PFSK-1 (cell line): ENCODE data around the gene KCNIP1.

Source experiments
- FOXP2 ChIP-seq: optimal IDR thresholded peaks from 2 replicates; pipeline ENCODE3; 2011; ENCODE audit warnings: borderline replicate concordance, control low read depth, inconsistent platforms; ENCODE audit not compliant: insufficient read depth; ENCODE audit errors: extremely low read length, extremely low read depth
- POLR2AphosphoS5 ChIP-seq: IDR thresholded peaks from 2 replicates; pipeline ENCODE4 v1.6.1; 2012; ENCODE audit warnings: low read depth, mild to moderate bottlenecking, control low read depth, low read length, moderate library complexity
- REST ChIP-seq, 2 experiments: IDR thresholded peaks; 2 replicates each; pipeline versions ENCODE4 v1.6.1 to v1.8.0; 2011 to 2012; ENCODE audit warnings: low read depth in 2 of 2, low read length in 2 of 2, control low read depth in 1 of 2, inconsistent platforms in 1 of 2, mild to moderate bottlenecking in 1 of 2, moderate library complexity in 1 of 2; ENCODE audit not compliant: insufficient read depth in 1 of 2
- SIN3A ChIP-seq: IDR thresholded peaks from 2 replicates; pipeline ENCODE4 v1.6.1; 2012; ENCODE audit warnings: mild to moderate bottlenecking, low read length, moderate library complexity, borderline replicate concordance; ENCODE audit not compliant: insufficient read depth
- TAF1 ChIP-seq: IDR thresholded peaks from 2 replicates; pipeline ENCODE4 v1.6.1; 2012; ENCODE audit warnings: low read length, control low read depth, borderline replicate concordance; ENCODE audit not compliant: insufficient read depth

GRCh38 chr5:170746075-170746960 is 242.5 kb downstream of the KCNIP1 start:
- TF ChIP-seq REST (IDR thresholded peaks at IDR 0.05; ENCODE audit: insufficient read depth in 1 of 2, low read depth in 2 of 2, low read length in 2 of 2) (no peak), SIN3A (no peak), TAF1 (no peak), POLR2AphosphoS5 (no peak), FOXP2 (no peak)
